RPMI8226 (cell line): Measurements from ENCODE around the gene ADGRF5.

Source experiments
- DNase-seq: peaks from one replicate; pipeline ENCODE4 v3.0.0-alpha.2; 2015

The ADGRF5 gene

GRCh38 chr6:46921731-46922130, at the start of gene ADGRF5:
Gene ADGRF5 (minus strand): TSS chr6:46921938. CDS start chr6:46906762, 15,176 bp downstream.
- DNase-seq: no peak

GRCh38 chr6:46969206-46969605, 47.5 kb upstream of the ADGRF5 start:
- no peak for DNase-seq

GRCh38 chr6:46967826-46968349, 46.1 kb upstream of the ADGRF5 start:
- DNase-seq: no peak

GRCh38 chr6:46964716-46965519, 43.2 kb upstream of the ADGRF5 start:
- DNase-seq: no peak

- DNase-seq: no peak
Observed at GRCh38 chr6:46963626-46964025, 41.9 kb upstream of the ADGRF5 start.

GRCh38 chr6:46963039-46963438, 41.3 kb upstream of the ADGRF5 start:
- no peak for DNase-seq

- no peak for DNase-seq
Observed at GRCh38 chr6:46961711-46962110, 40.0 kb upstream of the ADGRF5 start.

- no peak for DNase-seq
Observed at GRCh38 chr6:46961232-46961631, 39.5 kb upstream of the ADGRF5 start.

- no peak for DNase-seq
Observed at GRCh38 chr6:46959419-46959818, 37.7 kb upstream of the ADGRF5 start.

GRCh38 chr6:46956409-46956808, 34.7 kb upstream of the ADGRF5 start:
- DNase-seq: no peak

GRCh38 chr6:46954837-46955451, 33.2 kb upstream of the ADGRF5 start:
- no peak for DNase-seq

- no peak for DNase-seq
Observed at GRCh38 chr6:46953921-46954320, 32.2 kb upstream of the ADGRF5 start.

- no peak for DNase-seq
Observed at GRCh38 chr6:46949632-46950280, 28.0 kb upstream of the ADGRF5 start.

- no peak for DNase-seq
Observed at GRCh38 chr6:46948699-46949098, 27.0 kb upstream of the ADGRF5 start.

- DNase-seq: no peak
Observed at GRCh38 chr6:46947497-46947896, 25.8 kb upstream of the ADGRF5 start.

- no peak for DNase-seq
Observed at GRCh38 chr6:46940433-46941226, 18.9 kb upstream of the ADGRF5 start.

- DNase-seq: no peak
Observed at GRCh38 chr6:46937642-46938041, 15.9 kb upstream of the ADGRF5 start.

GRCh38 chr6:46935687-46936086, 13.9 kb upstream of the ADGRF5 start:
- DNase-seq: no peak

GRCh38 chr6:46933751-46934150, 12.0 kb upstream of the ADGRF5 start:
- DNase-seq: no peak

- no peak for DNase-seq
Observed at GRCh38 chr6:46932526-46933319, 11.0 kb upstream of the ADGRF5 start.

GRCh38 chr6:46931416-46931815, 9.7 kb upstream of the ADGRF5 start:
- no peak for DNase-seq

- DNase-seq: no peak
Observed at GRCh38 chr6:46930331-46930730, 8.6 kb upstream of the ADGRF5 start.
